HCT116 (cell line): Measurements from ENCODE around the gene FOXL2. TPM values are rescaled to one million over a fixed set of nuclear protein-coding genes. Genes with fewer than 3 reads are reported as not detected.

ENCODE experiments used
- ATAC-seq: fragments of 200-7000 bp; cut with Tn5 transposase; 2 replicates; pipeline ENCODE4 v1.9.1; 2020; ENCODE audit warnings: mild to moderate bottlenecking, moderate library complexity
- BruUV-seq: library from RNA; stranded (reverse); fragments of 400-500 nt; replicated peaks from 2 replicates; lab custom pipeline; 2021; lab: Mats Ljungman, UMichigan
- CTCF ChIA-PET: fragments of 300-600 bp; sonication (Branson Sonifier 250); formaldehyde crosslinking; loops from one replicate; lab custom pipeline; 2021; ENCODE audit warnings: antibody characterized with exemption; lab: Charles Lee
- POLR2A ChIA-PET: fragments of 300-600, 350-600 bp; sonication (Branson Sonifier 250); formaldehyde crosslinking; loops from one replicate; lab custom pipeline; 2021; ENCODE audit warnings: antibody characterized with exemption; lab: Charles Lee
- RAD21 ChIA-PET, 2 experiments: fragments of 300-600 bp; sonication (Branson Sonifier 250); formaldehyde crosslinking; loops; one replicate each; lab custom pipeline; 2023; ENCODE audit warnings: low total read pairs in 2 of 2; ENCODE audit not compliant: uncharacterized antibody in 2 of 2, unreplicated experiment in 2 of 2, low non-redundant PET in 1 of 2; lab: Charles Lee
- DNase-seq: peaks from one replicate; pipeline ENCODE4 v3.0.0-alpha.2; 2010; ENCODE audit warnings: low read depth, low spot score
- H2AFZ ChIP-seq: fragments of 200-600 bp; shearing (Covaris generic), sonication (generic); 2 replicates; pipeline ENCODE4 v1.6.1; 2017; ENCODE audit warnings: low read depth, mixed run types, mixed read lengths, antibody characterized with exemption, low read length; ENCODE audit not compliant: poor library complexity, severe bottlenecking
- H3K27ac ChIP-seq: 2 replicates; pipeline ENCODE4 v1.5.1; 2012; ENCODE audit warnings: low read depth, low read length
- H3K27me3 ChIP-seq: fragments of 200-600 bp; sonication (generic); 2 replicates; pipeline ENCODE4 v1.6.1; 2016; ENCODE audit warnings: mixed run types, low read length, mixed read lengths; ENCODE audit not compliant: insufficient read depth
- H3K36me3 ChIP-seq, 2 experiments: fragments of 200-500 bp in 1 of 2; fragments of 200-600 bp in 1 of 2; sonication (Bioruptor generic) in 1 of 2; sonication (generic) in 1 of 2; 2 replicates each; pipeline versions ENCODE4 v1.5.1 to v1.6.1; 2014 to 2016; ENCODE audit warnings: low read length in 2 of 2, inconsistent platforms in 1 of 2, mixed read lengths in 1 of 2, mixed run types in 1 of 2; ENCODE audit not compliant: insufficient read depth in 2 of 2, control insufficient read depth in 1 of 2
- H3K4me1 ChIP-seq, 2 experiments: fragments of 200-600 bp in 1 of 2; sonication (generic) in 1 of 2; 2 replicates each; pipeline versions ENCODE4 v1.5.1 to v1.6.1; 2012 to 2017; ENCODE audit warnings: low read length in 2 of 2, inconsistent platforms in 1 of 2, mild to moderate bottlenecking in 1 of 2, mixed read lengths in 1 of 2, mixed run types in 1 of 2, moderate library complexity in 1 of 2; ENCODE audit not compliant: insufficient read depth in 2 of 2, control insufficient read depth in 1 of 2
- H3K4me2 ChIP-seq: fragments of 200-600 bp; sonication (generic); 2 replicates; pipeline ENCODE4 v1.6.1; 2017; ENCODE audit warnings: mixed run types, low read length, mixed read lengths
- H3K4me3 ChIP-seq, 2 experiments: fragments of 200-600 bp in 1 of 2; sonication (generic) in 1 of 2; replicated peaks in 1 of 2; 2 replicates each; pipeline ENCODE4 v1.5.1; 2011 to 2016; ENCODE audit warnings: low read length in 2 of 2, control low read depth in 1 of 2, low read depth in 1 of 2, mild to moderate bottlenecking in 1 of 2, mixed read lengths in 1 of 2, mixed run types in 1 of 2
- H3K79me2 ChIP-seq: fragments of 200-600 bp; sonication (generic); 2 replicates; pipeline ENCODE4 v1.6.1; 2017; ENCODE audit warnings: mild to moderate bottlenecking, mixed run types, low read length, moderate library complexity, mixed read lengths; ENCODE audit not compliant: insufficient read depth
- H3K9ac ChIP-seq: fragments of 200-600 bp; sonication (generic); 2 replicates; pipeline ENCODE4 v1.6.1; 2016; ENCODE audit warnings: low read length, mixed read lengths
- H3K9me2 ChIP-seq: fragments of 200-600 bp; sonication (generic), shearing (Covaris generic); 2 replicates; pipeline ENCODE4 v1.6.1; 2017; ENCODE audit warnings: mixed run types, mild to moderate bottlenecking, moderate library complexity; ENCODE audit not compliant: insufficient read depth
- H3K9me3 ChIP-seq, 2 experiments: fragments of 200-500 bp in 1 of 2; fragments of 200-600 bp in 1 of 2; sonication (Bioruptor generic) in 1 of 2; sonication (generic) in 1 of 2; 2 replicates each; pipeline ENCODE4 v1.6.1; 2014 to 2017; ENCODE audit warnings: low read length in 2 of 2, mixed read lengths in 2 of 2, inconsistent platforms in 1 of 2, low read depth in 1 of 2, mild to moderate bottlenecking in 1 of 2, mixed run types in 1 of 2, moderate library complexity in 1 of 2; ENCODE audit not compliant: control insufficient read depth in 1 of 2, insufficient read depth in 1 of 2
- H4K20me1 ChIP-seq: fragments of 200-600 bp; sonication (generic), shearing (Covaris generic); 2 replicates; pipeline ENCODE4 v1.6.1; 2017; ENCODE audit warnings: mixed run types, mild to moderate bottlenecking, moderate library complexity; ENCODE audit not compliant: insufficient read depth
- CBX3 ChIP-seq: IDR thresholded peaks from 2 replicates; pipeline ENCODE4 v1.6.1; 2012; ENCODE audit warnings: low read depth
- CEBPB ChIP-seq: IDR thresholded peaks from 2 replicates; pipeline ENCODE4 v1.6.1; 2012; ENCODE audit warnings: low read depth
- EGR1 ChIP-seq: IDR thresholded peaks from 2 replicates; pipeline ENCODE4 v1.6.1; 2012; ENCODE audit warnings: low read depth
- ELF1 ChIP-seq: IDR thresholded peaks from 2 replicates; pipeline ENCODE4 v1.6.1; 2012; ENCODE audit warnings: low read depth, borderline replicate concordance
- EZH2 ChIP-seq: fragments of 200-600 bp; sonication (generic); IDR thresholded peaks from 2 replicates; pipeline ENCODE4 v1.6.1; 2017; ENCODE audit warnings: antibody characterized with exemption, mixed run types
- FOSL1 ChIP-seq: IDR thresholded peaks from 2 replicates; pipeline ENCODE4 v1.6.1; 2012; ENCODE audit warnings: low read depth
- JUND ChIP-seq: IDR thresholded peaks from 2 replicates; pipeline ENCODE4 v1.6.1; 2012
- MAX ChIP-seq: IDR thresholded peaks from 2 replicates; pipeline ENCODE4 v1.6.1; 2012
- POLR2A ChIP-seq: IDR thresholded peaks from 2 replicates; pipeline ENCODE4 v1.7.0; 2011; ENCODE audit warnings: borderline replicate concordance; ENCODE audit not compliant: insufficient read depth, insufficient read length; ENCODE audit errors: extremely low read depth
- POLR2AphosphoS5 ChIP-seq: IDR thresholded peaks from 2 replicates; pipeline ENCODE4 v1.6.1; 2011; ENCODE audit warnings: mild to moderate bottlenecking, low read depth, low read length, moderate library complexity
- RAD21 ChIP-seq: IDR thresholded peaks from 2 replicates; pipeline ENCODE4 v1.6.1; 2012; ENCODE audit warnings: low read depth, mild to moderate bottlenecking
- SP1 ChIP-seq: IDR thresholded peaks from 2 replicates; pipeline ENCODE4 v1.6.1; 2012; ENCODE audit warnings: low read depth
- ZFX ChIP-seq: fragments of 450-650 bp; IDR thresholded peaks from 2 replicates; pipeline ENCODE4 v1.6.1; 2017
- intact Hi-C: fragments of 100-400 bp; cut with micrococcal nuclease; formaldehyde crosslinking; loops from 2 replicates; pipeline ENCODE4 v1.10.0; 2022
- total RNA-seq: library from RNA; stranded (reverse); gene quantifications from one replicate; pipeline ENCODE4 v1.2.1, GENCODE V29; 2021; ENCODE audit not compliant: unreplicated experiment
- TF ChIP-seq, protein P1 (sequence below): IDR thresholded peaks from 2 replicates; pipeline ENCODE4 v1.6.1; 2012; ENCODE audit warnings: low read depth
- TF ChIP-seq, protein P2 (sequence below): IDR thresholded peaks from 2 replicates; pipeline ENCODE4 v1.6.1; 2011; ENCODE audit warnings: mild to moderate bottlenecking, low read length, moderate library complexity; ENCODE audit not compliant: insufficient replicate concordance; ENCODE audit errors: extremely low read depth
- TF ChIP-seq, protein P3 (sequence below): IDR thresholded peaks from 2 replicates; pipeline ENCODE4 v1.6.1; 2012
- TF ChIP-seq, protein P4 (sequence below), 3 experiments: fragments of 200-600 bp in 1 of 3; sonication (generic) in 1 of 3; IDR thresholded peaks in 2 of 3; conservative IDR thresholded peaks in 1 of 3; 2 replicates each; pipeline ENCODE4 v1.5.1; 2012 to 2017; ENCODE audit warnings: low read depth in 2 of 3, low read length in 2 of 3, antibody characterized with exemption in 1 of 3, borderline replicate concordance in 1 of 3, control low read depth in 1 of 3, mild to moderate bottlenecking in 1 of 3, mixed read lengths in 1 of 3, mixed run types in 1 of 3, moderate library complexity in 1 of 3; ENCODE audit not compliant: insufficient read depth in 1 of 3

FOXL2 gene
- total RNA-seq, 1 experiment from 2014 or later, result not detected

DNA sequence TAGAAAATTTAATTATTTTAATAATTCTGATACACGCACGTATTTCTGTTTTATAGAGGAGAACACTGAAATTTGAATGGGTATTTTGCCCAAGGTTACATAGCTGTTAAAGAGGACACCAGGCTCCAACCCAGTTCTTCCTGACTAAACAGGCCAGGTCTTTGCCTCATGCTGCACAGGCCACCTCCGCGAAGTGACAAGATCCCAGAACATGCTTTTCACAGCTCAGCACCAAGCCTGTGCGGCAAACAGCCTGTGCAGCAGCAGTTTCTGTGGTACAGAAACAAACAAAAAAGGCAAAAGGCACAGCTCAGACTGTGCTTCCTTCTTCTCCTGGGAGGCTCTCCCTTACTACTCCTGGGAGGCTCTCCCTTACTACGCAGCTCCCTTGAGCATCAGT is 6.5 kb downstream of the FOXL2 start:
- Histone ChIP-seq H3K4me1 (peaks cover 4 to 16% of the 10 kb centered on the region in 2 experiments; a peak in 3 of 4 replicates), H4K20me1 (no peaks in the 10 kb centered on the region), H2AFZ (no peak overlapping the region), H3K4me3 (no peak overlapping the region), H3K36me3 (no peaks in the 10 kb centered on the region), H3K27me3 (no peaks in the 10 kb centered on the region), H3K9me2 (no peaks in the 10 kb centered on the region), H3K79me2 (no peaks in the 10 kb centered on the region), H3K9ac (no peak overlapping the region), H3K27ac (no peak overlapping the region), H3K4me2 (no peak overlapping the region), H3K9me3 (no peaks in the 10 kb centered on the region)
- POLR2A ChIA-PET, result no interaction called here
- DNase-seq (no peak), ATAC-seq (no peak)
- intact Hi-C loops, result no loop called here
- RAD21 ChIA-PET, result no interaction called here
- TF ChIP-seq ELF1 (no peak), EZH2 (no peak), MAX (no peak), ZFX (no peak), POLR2AphosphoS5 (no peak), EGR1 (no peak), SP1 (no peak), JUND (no peak), CEBPB (no peak), FOSL1 (no peak), RAD21 (no peak), CBX3 (no peak), POLR2A (no peak)
- TF ChIP-seq, protein P1, sequence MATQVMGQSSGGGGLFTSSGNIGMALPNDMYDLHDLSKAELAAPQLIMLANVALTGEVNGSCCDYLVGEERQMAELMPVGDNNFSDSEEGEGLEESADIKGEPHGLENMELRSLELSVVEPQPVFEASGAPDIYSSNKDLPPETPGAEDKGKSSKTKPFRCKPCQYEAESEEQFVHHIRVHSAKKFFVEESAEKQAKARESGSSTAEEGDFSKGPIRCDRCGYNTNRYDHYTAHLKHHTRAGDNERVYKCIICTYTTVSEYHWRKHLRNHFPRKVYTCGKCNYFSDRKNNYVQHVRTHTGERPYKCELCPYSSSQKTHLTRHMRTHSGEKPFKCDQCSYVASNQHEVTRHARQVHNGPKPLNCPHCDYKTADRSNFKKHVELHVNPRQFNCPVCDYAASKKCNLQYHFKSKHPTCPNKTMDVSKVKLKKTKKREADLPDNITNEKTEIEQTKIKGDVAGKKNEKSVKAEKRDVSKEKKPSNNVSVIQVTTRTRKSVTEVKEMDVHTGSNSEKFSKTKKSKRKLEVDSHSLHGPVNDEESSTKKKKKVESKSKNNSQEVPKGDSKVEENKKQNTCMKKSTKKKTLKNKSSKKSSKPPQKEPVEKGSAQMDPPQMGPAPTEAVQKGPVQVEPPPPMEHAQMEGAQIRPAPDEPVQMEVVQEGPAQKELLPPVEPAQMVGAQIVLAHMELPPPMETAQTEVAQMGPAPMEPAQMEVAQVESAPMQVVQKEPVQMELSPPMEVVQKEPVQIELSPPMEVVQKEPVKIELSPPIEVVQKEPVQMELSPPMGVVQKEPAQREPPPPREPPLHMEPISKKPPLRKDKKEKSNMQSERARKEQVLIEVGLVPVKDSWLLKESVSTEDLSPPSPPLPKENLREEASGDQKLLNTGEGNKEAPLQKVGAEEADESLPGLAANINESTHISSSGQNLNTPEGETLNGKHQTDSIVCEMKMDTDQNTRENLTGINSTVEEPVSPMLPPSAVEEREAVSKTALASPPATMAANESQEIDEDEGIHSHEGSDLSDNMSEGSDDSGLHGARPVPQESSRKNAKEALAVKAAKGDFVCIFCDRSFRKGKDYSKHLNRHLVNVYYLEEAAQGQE, result no peak
- TF ChIP-seq, protein P2, sequence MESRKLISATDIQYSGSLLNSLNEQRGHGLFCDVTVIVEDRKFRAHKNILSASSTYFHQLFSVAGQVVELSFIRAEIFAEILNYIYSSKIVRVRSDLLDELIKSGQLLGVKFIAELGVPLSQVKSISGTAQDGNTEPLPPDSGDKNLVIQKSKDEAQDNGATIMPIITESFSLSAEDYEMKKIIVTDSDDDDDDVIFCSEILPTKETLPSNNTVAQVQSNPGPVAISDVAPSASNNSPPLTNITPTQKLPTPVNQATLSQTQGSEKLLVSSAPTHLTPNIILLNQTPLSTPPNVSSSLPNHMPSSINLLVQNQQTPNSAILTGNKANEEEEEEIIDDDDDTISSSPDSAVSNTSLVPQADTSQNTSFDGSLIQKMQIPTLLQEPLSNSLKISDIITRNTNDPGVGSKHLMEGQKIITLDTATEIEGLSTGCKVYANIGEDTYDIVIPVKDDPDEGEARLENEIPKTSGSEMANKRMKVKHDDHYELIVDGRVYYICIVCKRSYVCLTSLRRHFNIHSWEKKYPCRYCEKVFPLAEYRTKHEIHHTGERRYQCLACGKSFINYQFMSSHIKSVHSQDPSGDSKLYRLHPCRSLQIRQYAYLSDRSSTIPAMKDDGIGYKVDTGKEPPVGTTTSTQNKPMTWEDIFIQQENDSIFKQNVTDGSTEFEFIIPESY, result no peak
- TF ChIP-seq, protein P3, sequence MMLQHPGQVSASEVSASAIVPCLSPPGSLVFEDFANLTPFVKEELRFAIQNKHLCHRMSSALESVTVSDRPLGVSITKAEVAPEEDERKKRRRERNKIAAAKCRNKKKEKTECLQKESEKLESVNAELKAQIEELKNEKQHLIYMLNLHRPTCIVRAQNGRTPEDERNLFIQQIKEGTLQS, result no peak
- TF ChIP-seq, protein P4, sequence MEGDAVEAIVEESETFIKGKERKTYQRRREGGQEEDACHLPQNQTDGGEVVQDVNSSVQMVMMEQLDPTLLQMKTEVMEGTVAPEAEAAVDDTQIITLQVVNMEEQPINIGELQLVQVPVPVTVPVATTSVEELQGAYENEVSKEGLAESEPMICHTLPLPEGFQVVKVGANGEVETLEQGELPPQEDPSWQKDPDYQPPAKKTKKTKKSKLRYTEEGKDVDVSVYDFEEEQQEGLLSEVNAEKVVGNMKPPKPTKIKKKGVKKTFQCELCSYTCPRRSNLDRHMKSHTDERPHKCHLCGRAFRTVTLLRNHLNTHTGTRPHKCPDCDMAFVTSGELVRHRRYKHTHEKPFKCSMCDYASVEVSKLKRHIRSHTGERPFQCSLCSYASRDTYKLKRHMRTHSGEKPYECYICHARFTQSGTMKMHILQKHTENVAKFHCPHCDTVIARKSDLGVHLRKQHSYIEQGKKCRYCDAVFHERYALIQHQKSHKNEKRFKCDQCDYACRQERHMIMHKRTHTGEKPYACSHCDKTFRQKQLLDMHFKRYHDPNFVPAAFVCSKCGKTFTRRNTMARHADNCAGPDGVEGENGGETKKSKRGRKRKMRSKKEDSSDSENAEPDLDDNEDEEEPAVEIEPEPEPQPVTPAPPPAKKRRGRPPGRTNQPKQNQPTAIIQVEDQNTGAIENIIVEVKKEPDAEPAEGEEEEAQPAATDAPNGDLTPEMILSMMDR (IDR thresholded peaks at IDR 0.05 in 2 of 3, conservative IDR thresholded peaks at IDR 0.05 in 1 of 3; ENCODE audit: borderline replicate concordance in 1 of 3, insufficient read depth in 1 of 3, low read depth in 2 of 3, low read length in 2 of 3), result no peak
- CTCF ChIA-PET, result interaction anchor here (1.0 to 2.1 kb wide), 4 partner anchors 25 to 414 kb away, joined by 3 to 7 read pairs (median 6); no protein-coding TSS in a partner anchor
- no TSS peak for BruUV-seq
